ENCODE results near the gene CD46.

The CD46 gene

GRCh38 chr1:207817778-207818751 lies 66.2 kb downstream of the CD46 start:
- H3K9me3 ChIP-seq (ENCODE audit: insufficient read depth, low read length, severe bottlenecking), result no peaks in the 10 kb centered on the region
- peaks cover 98% of the 10 kb centered on the region for H3K79me2 ChIP-seq (ENCODE audit: insufficient read depth, low read length)
- ATAC-seq (ENCODE audit: insufficient read depth, low read depth) (no peak), DNase-seq (no peak)
- H4K20me1 ChIP-seq (ENCODE audit: insufficient read depth, low read length), result peaks cover 97% of the 10 kb centered on the region
- no peak overlapping the region for H3K27ac ChIP-seq (ENCODE audit: low read length)
- H3K27me3 ChIP-seq (ENCODE audit: insufficient read depth, low read length, poor library complexity), result no peaks in the 10 kb centered on the region
- TF ChIP-seq EZH2 (IDR thresholded peaks at IDR 0.05; ENCODE audit: borderline replicate concordance, low read depth, low read length, severe bottlenecking) (no peak), CTCF (IDR thresholded peaks at IDR 0.05; ENCODE audit: borderline replicate concordance, extremely low read depth, low read length, poor library complexity, severe bottlenecking) (no peak)
- no peaks in the 10 kb centered on the region for H3K4me1 ChIP-seq (ENCODE audit: insufficient read depth, low read length)
- H3K36me3 ChIP-seq (ENCODE audit: insufficient read depth, low read length), result peaks cover 92% of the 10 kb centered on the region
- no peak overlapping the region for H3K4me3 ChIP-seq (ENCODE audit: low read depth in 1 of 2, low read length in 2 of 2)
- no peak overlapping the region for H3K4me2 ChIP-seq (ENCODE audit: insufficient read depth, low read length)
- no peak overlapping the region for H2AFZ ChIP-seq (ENCODE audit: low read depth, low read length)
- no peak overlapping the region for H3K9ac ChIP-seq (ENCODE audit: low read depth, low read length)

DNA sequence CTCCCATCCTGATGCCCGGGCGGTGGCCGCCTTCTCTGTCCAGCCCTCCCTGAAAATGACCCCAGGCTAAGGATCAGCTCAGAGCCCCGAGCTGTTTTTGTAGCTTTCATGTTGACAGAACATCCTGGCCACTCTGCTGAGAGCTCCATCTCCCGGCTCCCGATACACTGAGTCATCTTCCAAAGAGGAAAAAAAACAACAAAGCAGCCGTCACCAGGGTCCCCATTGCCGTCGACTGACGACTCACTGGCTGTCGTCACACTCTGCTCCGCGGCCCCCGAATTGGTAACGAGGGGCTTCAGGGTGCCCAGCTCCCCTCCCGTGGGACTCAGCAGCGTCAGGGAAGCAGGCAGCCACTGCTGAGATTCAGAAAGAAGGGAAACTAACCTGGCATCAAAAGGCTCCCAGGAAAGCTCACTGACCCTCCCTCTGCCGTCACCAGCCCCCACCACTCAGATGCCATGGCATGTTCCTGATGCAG lies 67.2 kb downstream of the CD46 start:
- no peak for ATAC-seq (ENCODE audit: insufficient read depth, low read depth)
- Histone ChIP-seq H3K27ac (ENCODE audit: low read length) (no peak overlapping the region), H3K4me2 (ENCODE audit: insufficient read depth, low read length) (no peak overlapping the region), H4K20me1 (ENCODE audit: insufficient read depth, low read length) (peaks cover 96% of the 10 kb centered on the region), H3K4me3 (ENCODE audit: low read depth in 1 of 2, low read length in 2 of 2) (no peak overlapping the region), H2AFZ (ENCODE audit: low read depth, low read length) (no peak overlapping the region), H3K4me1 (ENCODE audit: insufficient read depth, low read length) (no peaks in the 10 kb centered on the region), H3K9me3 (ENCODE audit: insufficient read depth, low read length, severe bottlenecking) (no peaks in the 10 kb centered on the region), H3K36me3 (ENCODE audit: insufficient read depth, low read length) (peaks cover 90% of the 10 kb centered on the region), H3K27me3 (ENCODE audit: insufficient read depth, low read length, poor library complexity) (no peaks in the 10 kb centered on the region), H3K79me2 (ENCODE audit: insufficient read depth, low read length) (peaks cover 98% of the 10 kb centered on the region), H3K9ac (ENCODE audit: low read depth, low read length) (no peak overlapping the region)
- DNase-seq, result no peak
- no peak for TF ChIP-seq EZH2 (IDR thresholded peaks at IDR 0.05; ENCODE audit: borderline replicate concordance, low read depth, low read length, severe bottlenecking)
- no peak for TF ChIP-seq CTCF (IDR thresholded peaks at IDR 0.05; ENCODE audit: borderline replicate concordance, extremely low read depth, low read length, poor library complexity, severe bottlenecking)

DNA sequence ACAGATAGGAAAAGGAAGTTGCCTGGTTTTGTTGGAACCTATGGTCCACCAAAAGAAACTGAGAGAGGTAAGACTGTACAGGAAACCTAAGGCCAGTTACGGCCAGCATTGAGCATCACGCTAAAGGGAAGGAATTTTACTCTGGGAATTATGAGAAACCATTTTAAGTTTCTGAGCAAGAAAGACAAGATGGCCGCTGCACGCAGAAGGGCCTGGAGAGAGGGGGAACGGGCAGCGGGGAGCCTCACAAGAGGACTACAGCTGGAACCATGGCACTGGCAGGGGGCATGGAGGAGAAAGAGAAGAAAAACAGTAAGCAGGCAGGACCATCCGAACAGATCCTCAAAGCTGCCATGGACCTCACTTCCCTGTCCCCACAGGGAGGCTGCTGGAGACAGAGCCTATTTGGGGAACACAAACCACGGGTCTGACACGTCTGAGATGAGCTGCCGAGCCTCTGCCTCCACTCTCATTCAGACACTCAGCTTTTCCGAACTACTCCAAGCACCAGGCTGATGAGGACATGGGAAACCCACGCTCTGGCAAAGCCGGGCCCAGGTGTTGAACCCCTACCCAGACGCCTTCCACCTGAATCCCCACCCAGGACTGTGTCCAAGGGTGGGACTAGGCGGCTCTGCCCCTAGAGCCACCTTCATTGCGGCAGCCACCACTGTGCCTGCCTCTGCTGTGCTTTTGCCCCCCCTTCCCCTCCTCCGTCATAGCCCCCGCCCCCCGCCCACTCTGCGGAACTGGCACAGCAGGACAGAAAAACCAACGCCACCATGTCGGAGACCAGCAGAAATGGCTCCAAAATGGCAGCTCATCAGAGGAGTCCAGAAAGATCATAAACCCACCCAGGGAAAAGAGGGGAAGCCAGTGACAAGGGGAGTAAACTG lies 69.0 kb downstream of the CD46 start:
- H3K27me3 ChIP-seq (ENCODE audit: insufficient read depth, low read length, poor library complexity), result no peaks in the 10 kb centered on the region
- H4K20me1 ChIP-seq (ENCODE audit: insufficient read depth, low read length), result peaks cover 96% of the 10 kb centered on the region
- TF ChIP-seq EZH2 (IDR thresholded peaks at IDR 0.05; ENCODE audit: borderline replicate concordance, low read depth, low read length, severe bottlenecking) (no peak), CTCF (IDR thresholded peaks at IDR 0.05; ENCODE audit: borderline replicate concordance, extremely low read depth, low read length, poor library complexity, severe bottlenecking) (no peak)
- 0 out of 2 replicates have a peak overlapping the region, but pooled peaks have one; percentile 14 for H3K27ac ChIP-seq (ENCODE audit: low read length)
- DNase-seq, result no peak
- no peak overlapping the region for H2AFZ ChIP-seq (ENCODE audit: low read depth, low read length)
- ATAC-seq (ENCODE audit: insufficient read depth, low read depth), result no peak
- peaks cover 98% of the 10 kb centered on the region for H3K79me2 ChIP-seq (ENCODE audit: insufficient read depth, low read length)
- no peak overlapping the region for H3K4me2 ChIP-seq (ENCODE audit: insufficient read depth, low read length)
- peaks cover 90% of the 10 kb centered on the region for H3K36me3 ChIP-seq (ENCODE audit: insufficient read depth, low read length)
- H3K9me3 ChIP-seq (ENCODE audit: insufficient read depth, low read length, severe bottlenecking), result no peaks in the 10 kb centered on the region
- no peak overlapping the region for H3K9ac ChIP-seq (ENCODE audit: low read depth, low read length)
- H3K4me1 ChIP-seq (ENCODE audit: insufficient read depth, low read length), result no peaks in the 10 kb centered on the region
- no peak overlapping the region for H3K4me3 ChIP-seq (ENCODE audit: low read depth in 1 of 2, low read length in 2 of 2)
